Small intestine (tissue), 7 donors: ENCODE measurements around the gene DTNBP1. TPM values are rescaled to one million over a fixed set of nuclear protein-coding genes. Genes with fewer than 3 reads are reported as not detected.

Experiments used
- DNase-seq, 2 donors: peaks; one replicate each; pipeline versions ENCODE4 v3.0.0 to v3.0.0-alpha.2; 2013
- FAIRE-seq: peaks from 2 replicates; lab custom pipeline; 2012; peaks lifted over from hg19 to GRCh38; lab: Jason Lieb, UNC
- H3K27ac ChIP-seq, 3 donors: one replicate each; pipeline ENCODE4 v1.5.1; 2013; ENCODE audit warnings: low read length in 2 of 3, mild to moderate bottlenecking in 2 of 3, control low read depth in 1 of 3, inconsistent platforms in 1 of 3, low read depth in 1 of 3, moderate library complexity in 1 of 3
- H3K27me3 ChIP-seq, 3 donors: one replicate each; pipeline ENCODE4 v1.6.1; 2013; ENCODE audit warnings: low read length in 3 of 3, inconsistent platforms in 1 of 3; ENCODE audit not compliant: control insufficient read depth in 3 of 3, insufficient read depth in 3 of 3
- H3K36me3 ChIP-seq, 3 donors: one replicate each; pipeline ENCODE4 v1.6.1; 2013; ENCODE audit warnings: low read length in 3 of 3, inconsistent platforms in 1 of 3, low read depth in 1 of 3, mild to moderate bottlenecking in 1 of 3, moderate library complexity in 1 of 3; ENCODE audit not compliant: control insufficient read depth in 3 of 3, insufficient read depth in 2 of 3
- H3K4me1 ChIP-seq, 3 donors: one replicate each; pipeline ENCODE4 v1.6.1; 2013; ENCODE audit warnings: low read length in 2 of 3, inconsistent platforms in 1 of 3, low read depth in 1 of 3, mild to moderate bottlenecking in 1 of 3, moderate library complexity in 1 of 3; ENCODE audit not compliant: control insufficient read depth in 3 of 3, insufficient read depth in 2 of 3
- H3K4me3 ChIP-seq, 3 donors: one replicate each; pipeline ENCODE4 v1.5.1; 2013; ENCODE audit warnings: low read length in 3 of 3, control low read depth in 1 of 3, inconsistent platforms in 1 of 3, low read depth in 1 of 3, mild to moderate bottlenecking in 1 of 3, moderate library complexity in 1 of 3
- H3K9me3 ChIP-seq, 2 donors: one replicate each; pipeline ENCODE4 v1.6.1; 2013; ENCODE audit warnings: low read depth in 1 of 2, low read length in 1 of 2; ENCODE audit not compliant: control insufficient read depth in 2 of 2, insufficient read depth in 1 of 2
- WGBS, 3 donors: extraction: QIAGEN DNeasy Blood & Tissue Kit; methylation state at CpG; one replicate each; pipeline ENCODE4 v1.1.7; 2013; 5-methylcytosine and 5-hydroxymethylcytosine counted together
- polyA plus RNA-seq, 4 donors: library from polyadenylated mRNA; stranded (reverse) in 3 of 4; unstranded in 1 of 4; fragments of 200-250 nt in 3 of 4; fragments of 120-200 nt in 1 of 4; gene quantifications; one replicate each; pipeline versions ENCODE4 v1.2.1 to v1.2.3, GENCODE V29; 2013
- donor health status: healthy with polysubstance abuse.
- donor health status: control.
- donor health status: control.
- donor health status: Bipolar disorder and iron deficiency.
- donor health status: healthy.

DTNBP1 gene
- polyA plus RNA-seq, 4 donors, result 12.7 to 22.0 (median 18.7) TPM

- no peaks in the 10 kb centered on the region for H3K9me3 ChIP-seq
- DNase-seq (no peak), FAIRE-seq (peak; percentile 30)
- WGBS, 3 donors, result 93 to 96% (median 95%) methylated on average over 2 of the region's 2 CpGs
- peaks cover 0 to 2% (median 1%) of the 10 kb centered on the region in 3 donors for H3K4me1 ChIP-seq
- no peak overlapping the region for H3K4me3 ChIP-seq
- no peak overlapping the region for H3K27ac ChIP-seq
- H3K36me3 ChIP-seq, result peaks cover 0 to 5% (median 0%) of the 10 kb centered on the region in 3 donors
- no peaks in the 10 kb centered on the region for H3K27me3 ChIP-seq
Observed at GRCh38 chr6:15627821-15628220, 35.0 kb downstream of the DTNBP1 start.

GRCh38 chr6:15626878-15627674 lies 35.8 kb downstream of the DTNBP1 start:
- FAIRE-seq (no peak), DNase-seq (no peak)
- H3K27me3 ChIP-seq, result no peaks in the 10 kb centered on the region
- no peak overlapping the region for H3K27ac ChIP-seq
- H3K4me3 ChIP-seq, result no peak overlapping the region
- H3K36me3 ChIP-seq, result peaks cover 0 to 5% (median 0%) of the 10 kb centered on the region in 3 donors
- H3K4me1 ChIP-seq, result peaks cover 0 to 2% (median 1%) of the 10 kb centered on the region in 3 donors
- 80 to 89% (median 81%) methylated on average over 8 of the region's 8 CpGs for WGBS, 3 donors
- H3K9me3 ChIP-seq, result no peaks in the 10 kb centered on the region

- WGBS, 3 donors, result 61 to 80% (median 73%) methylated on average over 1 of the region's 1 CpG
Observed at GRCh38 chr6:15626160-15626559, 36.7 kb downstream of the DTNBP1 start.

GRCh38 chr6:15623276-15624116 lies 39.3 kb downstream of the DTNBP1 start:
- Histone ChIP-seq H3K9me3 (no peaks in the 10 kb centered on the region), H3K4me1 (peaks cover 0 to 5% (median 3%) of the 10 kb centered on the region in 3 donors), H3K4me3 (no peak overlapping the region), H3K27me3 (no peaks in the 10 kb centered on the region), H3K36me3 (peaks cover 0 to 5% (median 0%) of the 10 kb centered on the region in 3 donors), H3K27ac (no peak overlapping the region)
- peak; percentile 88 for FAIRE-seq
- 79 to 84% (median 80%) methylated on average over 8 of the region's 8 CpGs for WGBS, 3 donors
- peak; percentile 22 to 23 for DNase-seq

More at GRCh38 chr6:15626160-15626559, 36.7 kb downstream of the DTNBP1 start:
- H3K27me3 ChIP-seq, result no peaks in the 10 kb centered on the region
- FAIRE-seq (no peak), DNase-seq (no peak)
- H3K4me1 ChIP-seq, result peaks cover 0 to 4% (median 3%) of the 10 kb centered on the region in 3 donors
- peaks cover 0 to 5% (median 0%) of the 10 kb centered on the region in 3 donors for H3K36me3 ChIP-seq
- H3K9me3 ChIP-seq, result no peaks in the 10 kb centered on the region
- no peak overlapping the region for H3K4me3 ChIP-seq
- no peak overlapping the region for H3K27ac ChIP-seq

GRCh38 chr6:15622045-15622740 lies 40.6 kb downstream of the DTNBP1 start:
- Histone ChIP-seq H3K27me3 (no peaks in the 10 kb centered on the region), H3K9me3 (no peaks in the 10 kb centered on the region), H3K4me1 (peaks cover 0 to 5% (median 3%) of the 10 kb centered on the region in 3 donors), H3K36me3 (peaks cover 0 to 5% (median 0%) of the 10 kb centered on the region in 3 donors), H3K4me3 (no peak overlapping the region), H3K27ac (no peak overlapping the region)
- WGBS, 3 donors, result 90 to 96% (median 92%) methylated on average over 4 of the region's 4 CpGs
- FAIRE-seq (no peak), DNase-seq (no peak)

GRCh38 chr6:15621203-15622044 lies 41.4 kb downstream of the DTNBP1 start:
- H3K9me3 ChIP-seq, result no peaks in the 10 kb centered on the region
- H3K4me3 ChIP-seq, result no peak overlapping the region
- FAIRE-seq (no peak), DNase-seq (no peak)
- H3K36me3 ChIP-seq, result peaks cover 0 to 3% (median 0%) of the 10 kb centered on the region in 3 donors
- peak overlapping the region in 2 of 3 donors; percentile 3 to 85 for H3K27ac ChIP-seq
- peaks cover 0 to 5% (median 3%) of the 10 kb centered on the region in 3 donors for H3K4me1 ChIP-seq
- no peaks in the 10 kb centered on the region for H3K27me3 ChIP-seq
- 45 to 65% (median 54%) methylated on average over 6 of the region's 6 CpGs for WGBS, 3 donors

- H3K27me3 ChIP-seq, result no peaks in the 10 kb centered on the region
- FAIRE-seq, result no peak
- no peak overlapping the region for H3K27ac ChIP-seq
- H3K36me3 ChIP-seq, result peaks cover 0 to 3% (median 0%) of the 10 kb centered on the region in 3 donors
- 82 to 93% (median 89%) methylated on average over 4 of the region's 4 CpGs for WGBS, 3 donors
- DNase-seq, result no peak
- peaks cover 2 to 11% (median 5%) of the 10 kb centered on the region in 3 donors for H3K4me1 ChIP-seq
- H3K9me3 ChIP-seq, result no peaks in the 10 kb centered on the region
- no peak overlapping the region for H3K4me3 ChIP-seq
Observed at GRCh38 chr6:15620611-15621010, 42.2 kb downstream of the DTNBP1 start.
